ENCODE data around the gene NKX1-1.
"Not testable (repeated sequence)": the region's sequence is repeated elsewhere in the genome, so short reads cannot be mapped to it uniquely, and the experiment has no call there.

Gene NKX1-1

GRCh38 chr4:1449475-1449832, 43.2 kb upstream of the NKX1-1 start:
- in situ Hi-C loops (cut with MboI; ENCODE audit: low pct_unique_long_range_greater_than_20kb, low sequenced_read_pairs, unreplicated experiment): no loop called here
- no peak for DNase-seq (ENCODE audit: low spot score)
- no peak for TF ChIP-seq CTCF (IDR thresholded peaks at IDR 0.05; ENCODE audit: extremely low read depth, insufficient read depth, missing control alignments)

- DNase-seq (ENCODE audit: low spot score): no peak
- TF ChIP-seq CTCF (IDR thresholded peaks at IDR 0.05; ENCODE audit: extremely low read depth, insufficient read depth, missing control alignments): no peak
- in situ Hi-C loops (cut with MboI; ENCODE audit: low pct_unique_long_range_greater_than_20kb, low sequenced_read_pairs, unreplicated experiment): no loop called here
Measured at GRCh38 chr4:1448589-1449420, 42.6 kb upstream of the NKX1-1 start.

GRCh38 chr4:1447676-1448588, 41.7 kb upstream of the NKX1-1 start:
- in situ Hi-C loops (cut with MboI; ENCODE audit: low pct_unique_long_range_greater_than_20kb, low sequenced_read_pairs, unreplicated experiment): no loop called here
- TF ChIP-seq CTCF (IDR thresholded peaks at IDR 0.05; ENCODE audit: extremely low read depth, insufficient read depth, missing control alignments): no peak
- no peak for DNase-seq (ENCODE audit: low spot score)

GRCh38 chr4:1446502-1447386, 40.5 kb upstream of the NKX1-1 start:
- TF ChIP-seq CTCF (IDR thresholded peaks at IDR 0.05; ENCODE audit: extremely low read depth, insufficient read depth, missing control alignments): no peak
- in situ Hi-C loops (cut with MboI; ENCODE audit: low pct_unique_long_range_greater_than_20kb, low sequenced_read_pairs, unreplicated experiment): no loop called here
- DNase-seq (ENCODE audit: low spot score): no peak

GRCh38 chr4:1445716-1446445, 39.6 kb upstream of the NKX1-1 start:
- no peak for TF ChIP-seq CTCF (IDR thresholded peaks at IDR 0.05; ENCODE audit: extremely low read depth, insufficient read depth, missing control alignments)
- DNase-seq (ENCODE audit: low spot score): no peak
- in situ Hi-C loops (cut with MboI; ENCODE audit: low pct_unique_long_range_greater_than_20kb, low sequenced_read_pairs, unreplicated experiment): no loop called here

- in situ Hi-C loops (cut with MboI; ENCODE audit: low pct_unique_long_range_greater_than_20kb, low sequenced_read_pairs, unreplicated experiment); DNase-seq (ENCODE audit: low spot score): not testable (repeated sequence)
Measured at GRCh38 chr4:1443688-1444172, 37.5 kb upstream of the NKX1-1 start.

All from GM13977 (cell line).